ENCODE measurements around the gene HK3.

GRCh38 chr5:176891331-176891958 is 7.7 kb downstream of the HK3 start:
- TF ChIP-seq SP1 (IDR thresholded peaks at IDR 0.05) (no peak), CTBP1 (IDR thresholded peaks at IDR 0.05; ENCODE audit: borderline replicate concordance) (no peak), FOXA1 (IDR thresholded peaks at IDR 0.05) (no peak), ZNF384 (IDR thresholded peaks at IDR 0.05) (no peak), HDGF (IDR thresholded peaks at IDR 0.05; ENCODE audit: borderline replicate concordance) (no peak), FOXK2 (IDR thresholded peaks at IDR 0.05) (no peak)

Measured in HEK293T (cell line).